MM.1S (cell line): ENCODE measurements around the gene UBE2E1.

Experiments
- DNase-seq: peaks from one replicate; pipeline ENCODE4 v3.0.0-alpha.2; 2015
- H2AFZ ChIP-seq: fragments of 300-600 bp; sonication (generic); 2 replicates; pipeline ENCODE4 v1.6.0; 2016; ENCODE audit warnings: antibody characterized with exemption, low read length
- H3F3A ChIP-seq: fragments of 300-600 bp; sonication (generic); 2 replicates; pipeline ENCODE4 v1.6.1; 2016; ENCODE audit warnings: mild to moderate bottlenecking, antibody characterized with exemption, low read length, moderate library complexity, mixed read lengths; ENCODE audit not compliant: insufficient read depth
- H3K27ac ChIP-seq: fragments of 300-600 bp; sonication (generic); 2 replicates; pipeline ENCODE4 v1.5.1; 2016; ENCODE audit warnings: mild to moderate bottlenecking, low read length
- H3K27me3 ChIP-seq: fragments of 300-600 bp; sonication (generic); replicated peaks from 2 replicates; pipeline ENCODE4 v1.6.0; 2016; ENCODE audit warnings: low read length; ENCODE audit not compliant: insufficient read depth
- H3K36me3 ChIP-seq: fragments of 300-600 bp; sonication (generic); replicated peaks from 2 replicates; pipeline ENCODE4 v1.6.1; 2016; ENCODE audit warnings: mild to moderate bottlenecking, low read length, mixed read lengths; ENCODE audit not compliant: insufficient read depth
- H3K4me1 ChIP-seq: fragments of 300-600 bp; sonication (generic); 2 replicates; pipeline ENCODE4 v1.6.1; 2016; ENCODE audit warnings: low read length, mixed read lengths
- H3K4me2 ChIP-seq: fragments of 300-600 bp; sonication (generic); 2 replicates; pipeline ENCODE4 v1.6.0; 2016; ENCODE audit warnings: low read depth, low read length
- H3K4me3 ChIP-seq: fragments of 300-600 bp; sonication (generic); 2 replicates; pipeline ENCODE4 v1.5.1; 2016; ENCODE audit warnings: low read length, mixed read lengths
- H3K79me2 ChIP-seq: fragments of 300-600 bp; sonication (generic); 2 replicates; pipeline ENCODE4 v1.6.1; 2016; ENCODE audit warnings: mixed run types, low read length, mixed read lengths
- H3K9ac ChIP-seq: fragments of 300-600 bp; sonication (generic); 2 replicates; pipeline ENCODE4 v1.6.1; 2016; ENCODE audit warnings: low read length, mixed read lengths
- H3K9me2 ChIP-seq: fragments of 300-600 bp; sonication (generic); replicated peaks from 2 replicates; pipeline ENCODE4 v1.6.1; 2016; ENCODE audit warnings: mild to moderate bottlenecking, low read length, mixed read lengths; ENCODE audit not compliant: insufficient read depth
- H3K9me3 ChIP-seq: fragments of 300-600 bp; sonication (generic); replicated peaks from 2 replicates; pipeline ENCODE4 v1.6.1; 2016; ENCODE audit warnings: mild to moderate bottlenecking, low read length, mixed read lengths; ENCODE audit not compliant: insufficient read depth
- H4K20me1 ChIP-seq: fragments of 300-600 bp; sonication (generic); 2 replicates; pipeline ENCODE4 v1.6.1; 2016; ENCODE audit warnings: mild to moderate bottlenecking, low read length, moderate library complexity, mixed read lengths; ENCODE audit not compliant: insufficient read depth
- CTCF ChIP-seq: fragments of 300-600 bp; sonication (generic); IDR thresholded peaks from 2 replicates; pipeline ENCODE4 v1.5.1; 2016; ENCODE audit warnings: antibody characterized with exemption, low read length, mixed read lengths
- EZH2 ChIP-seq: fragments of 300-600 bp; sonication (generic); optimal IDR thresholded peaks from 2 replicates; pipeline ENCODE3; 2017; ENCODE audit warnings: low read depth, mild to moderate bottlenecking, antibody characterized with exemption, low read length, mixed read lengths
- EZH2phosphoT487 ChIP-seq: fragments of 300-600 bp; sonication (generic); IDR thresholded peaks from 2 replicates; pipeline ENCODE4 v1.6.1; 2018; ENCODE audit warnings: antibody characterized with exemption, low read length

Gene UBE2E1

GRCh38 chr3:23826382-23827064 lies 20.8 kb downstream of the UBE2E1 start:
- peaks cover 99% of the 10 kb centered on the region for H3K79me2 ChIP-seq

GRCh38 chr3:23829242-23829934 lies 23.6 kb downstream of the UBE2E1 start:
- peaks cover 100% of the 10 kb centered on the region for H3K79me2 ChIP-seq
- peak overlapping the region; percentile 71 for H3K4me2 ChIP-seq

More at GRCh38 chr3:23826382-23827064, 20.8 kb downstream of the UBE2E1 start:
- 0 out of 2 replicates have a peak, but pooled peaks cover 3% of the 10 kb centered on the region for H3K36me3 ChIP-seq
- H3K4me2 ChIP-seq, result no peak overlapping the region
- H3K27me3 ChIP-seq, result no peaks in the 10 kb centered on the region
- no peak overlapping the region for H2AFZ ChIP-seq
- no peak for DNase-seq
- peaks cover 28% of the 10 kb centered on the region for H3K4me1 ChIP-seq
- H3K9me3 ChIP-seq, result no peaks in the 10 kb centered on the region
- no peak for TF ChIP-seq EZH2
- no peak for TF ChIP-seq CTCF
- no peak for TF ChIP-seq EZH2phosphoT487
- H3K27ac ChIP-seq, result no peak overlapping the region
- peaks cover 9% of the 10 kb centered on the region; the same call in 1 of the 2 replicates for H3F3A ChIP-seq
- no peak overlapping the region for H3K9ac ChIP-seq
- H3K9me2 ChIP-seq, result no peaks in the 10 kb centered on the region
- peaks cover 83% of the 10 kb centered on the region for H4K20me1 ChIP-seq
- no peak overlapping the region for H3K4me3 ChIP-seq

GRCh38 chr3:23830869-23831484 lies 25.2 kb downstream of the UBE2E1 start:
- peaks cover 100% of the 10 kb centered on the region for H3K79me2 ChIP-seq
- H3K9ac ChIP-seq, result no peak overlapping the region
- H3K9me2 ChIP-seq, result no peaks in the 10 kb centered on the region
- no peak overlapping the region for H3K4me3 ChIP-seq
- H3K4me2 ChIP-seq, result no peak overlapping the region
- no peak overlapping the region for H3K27ac ChIP-seq
- H3K36me3 ChIP-seq, result peaks cover 2% of the 10 kb centered on the region; the same call in 1 of the 2 replicates
- no peaks in the 10 kb centered on the region for H3K27me3 ChIP-seq
- peaks cover 79% of the 10 kb centered on the region for H4K20me1 ChIP-seq
- no peaks in the 10 kb centered on the region for H3K9me3 ChIP-seq
- H3K4me1 ChIP-seq, result peaks cover 28% of the 10 kb centered on the region
- no peak for DNase-seq
- peaks cover 9% of the 10 kb centered on the region; the same call in 1 of the 2 replicates for H3F3A ChIP-seq
- TF ChIP-seq EZH2, result no peak
- no peak overlapping the region for H2AFZ ChIP-seq

More at GRCh38 chr3:23829242-23829934, 23.6 kb downstream of the UBE2E1 start:
- H3K9ac ChIP-seq, result no peak overlapping the region; the same call in 1 of the 2 replicates
- H3K4me3 ChIP-seq, result 0 out of 2 replicates have a peak overlapping the region, but pooled peaks have one; percentile 9
- no peaks in the 10 kb centered on the region for H3K27me3 ChIP-seq
- peaks cover 9% of the 10 kb centered on the region; the same call in 1 of the 2 replicates for H3F3A ChIP-seq
- no peaks in the 10 kb centered on the region for H3K9me2 ChIP-seq
- peaks cover 2% of the 10 kb centered on the region; the same call in 1 of the 2 replicates for H3K36me3 ChIP-seq
- no peak overlapping the region for H2AFZ ChIP-seq
- H4K20me1 ChIP-seq, result peaks cover 89% of the 10 kb centered on the region
- H3K27ac ChIP-seq, result peak overlapping the region; percentile 30; the same call in 1 of the 2 replicates
- H3K9me3 ChIP-seq, result no peaks in the 10 kb centered on the region
- peak; percentile 55 for DNase-seq
- TF ChIP-seq EZH2 (no peak), EZH2phosphoT487 (no peak), CTCF (no peak)
- H3K4me1 ChIP-seq, result peaks cover 28% of the 10 kb centered on the region
